ENCODE results near the gene CREBBP. TPM values are rescaled to one million over a fixed set of nuclear protein-coding genes. Genes with fewer than 3 reads are reported as not detected.

CREBBP gene
- total and polyA plus RNA-seq, 2 donors (not counting 3 experiments of a cell fraction or from before 2014, with no cell fraction given) = 13.8 to 72.7 TPM

- Histone ChIP-seq H3K4me2 (ENCODE audit: insufficient read depth, low read length) (no peak overlapping the region), H3K9me1 (replicated peaks; ENCODE audit: control insufficient read depth, extremely low read depth, insufficient read depth, low read length) (no peaks in the 10 kb centered on the region), H3K9me3 (replicated peaks; ENCODE audit: control insufficient read depth, insufficient read depth, low read length) (no peaks in the 10 kb centered on the region), H3K27me3 (ENCODE audit: control insufficient read depth in 2 of 2, insufficient read depth in 2 of 2, low read length in 2 of 2) (no peaks in the 10 kb centered on the region), H3K27ac (ENCODE audit: insufficient read depth, low read depth, low read length) (no peak overlapping the region), H3K79me2 (ENCODE audit: control insufficient read depth, insufficient read depth, low read length) (peaks cover 2% of the 10 kb centered on the region), H3K36me3 (ENCODE audit: control insufficient read depth in 2 of 2, extremely low read depth in 1 of 2, insufficient read depth in 2 of 2, low read length in 2 of 2) (no peaks in the 10 kb centered on the region), H3K9ac (replicated peaks; ENCODE audit: extremely low read depth, insufficient read depth, low read length) (no peak overlapping the region), H2AFZ (ENCODE audit: low read depth, low read length) (no peak overlapping the region), H3K4me1 (ENCODE audit: control insufficient read depth, extremely low read depth, insufficient read depth, low read length) (no peaks in the 10 kb centered on the region), H3K4me3 (replicated peaks in 1 of 3; ENCODE audit: insufficient read depth in 1 of 3, low read depth in 1 of 3, low read length in 3 of 3) (no peak overlapping the region), H4K20me1 (replicated peaks; ENCODE audit: control insufficient read depth, extremely low read depth, insufficient read depth, low read length) (no peaks in the 10 kb centered on the region)
- dilution Hi-C loops (cut with MboI; ENCODE audit: extremely low pct_ligation_motif_present, low sequenced_read_pairs) = no loop called here
- FAIRE-seq = no peak
- ChIA-PET CTCF (interaction anchor here (1.3 kb wide), 1 partner anchor 10 kb away, joined by 3 read pairs; no protein-coding TSS in a partner anchor), POLR2A (no interaction called here)
- TF ChIP-seq MYC (IDR thresholded peaks at IDR 0.05; ENCODE audit: low read depth, low read length) = no peak
- no peak for TF ChIP-seq MAX (IDR thresholded peaks at IDR 0.05; ENCODE audit: insufficient read depth, insufficient read length)
- TF ChIP-seq POLR2AphosphoS5 (IDR thresholded peaks at IDR 0.05; ENCODE audit: insufficient read depth, low read depth, low read length) = no peak
- TF ChIP-seq GATA2 (IDR thresholded peaks at IDR 0.05; ENCODE audit: insufficient read depth, insufficient read length, low read depth, low read length) = no peak
- TF ChIP-seq FOS (IDR thresholded peaks at IDR 0.05; ENCODE audit: borderline replicate concordance, insufficient read depth, low read length) = no peak
- no peak for TF ChIP-seq JUN (IDR thresholded peaks at IDR 0.05; ENCODE audit: borderline replicate concordance, insufficient read depth, insufficient read length, low read depth)
- TF ChIP-seq CTCF (IDR thresholded peaks at IDR 0.05; ENCODE audit: extremely low read depth in 1 of 2, insufficient read depth in 1 of 2, low read depth in 1 of 2, low read length in 2 of 2) = no peak
- no peak for TF ChIP-seq EZH2 (IDR thresholded peaks at IDR 0.05; ENCODE audit: borderline replicate concordance, low read depth, low read length, severe bottlenecking)
- TF ChIP-seq POLR2A (IDR thresholded peaks at IDR 0.05; ENCODE audit: low read depth, low read length) = no peak
- no TSS peak for BruUV-seq (replicated peaks)
- DNase-seq (ENCODE audit: low read depth, low spot score) = no peak
- intact Hi-C loops (cut with micrococcal nuclease) = no loop called here
Measured at GRCh38 chr16:3696425-3697218, 183.9 kb downstream of the CREBBP start.

Data from endothelial cell of umbilical vein (primary cell).